ENCODE data around the gene RASGEF1B.

The RASGEF1B gene

DNA sequence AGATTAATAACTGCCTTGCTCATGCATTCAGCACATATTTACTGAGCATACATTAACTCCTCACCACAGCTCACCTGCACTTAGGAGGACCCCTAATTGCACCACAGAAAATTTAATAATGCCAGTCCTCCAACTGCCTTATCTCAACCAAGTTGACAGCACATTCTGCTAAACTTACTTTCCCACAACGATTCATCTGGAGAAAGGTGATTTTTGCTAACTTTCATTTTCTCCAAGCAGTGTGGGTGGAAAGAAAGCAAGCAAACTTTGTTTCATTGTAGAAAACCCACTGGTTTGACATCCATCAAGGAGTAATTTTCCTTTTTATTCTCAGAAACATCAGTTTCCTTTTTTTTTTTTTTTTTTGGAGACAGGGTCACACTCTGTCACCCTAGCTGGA, 49.1 kb downstream of the RASGEF1B start:
- peak; percentile 13 for DNase-seq (ENCODE audit: extremely low spot score)
- POLR2A ChIA-PET, result no interaction called here
- TF ChIP-seq, protein P1, sequence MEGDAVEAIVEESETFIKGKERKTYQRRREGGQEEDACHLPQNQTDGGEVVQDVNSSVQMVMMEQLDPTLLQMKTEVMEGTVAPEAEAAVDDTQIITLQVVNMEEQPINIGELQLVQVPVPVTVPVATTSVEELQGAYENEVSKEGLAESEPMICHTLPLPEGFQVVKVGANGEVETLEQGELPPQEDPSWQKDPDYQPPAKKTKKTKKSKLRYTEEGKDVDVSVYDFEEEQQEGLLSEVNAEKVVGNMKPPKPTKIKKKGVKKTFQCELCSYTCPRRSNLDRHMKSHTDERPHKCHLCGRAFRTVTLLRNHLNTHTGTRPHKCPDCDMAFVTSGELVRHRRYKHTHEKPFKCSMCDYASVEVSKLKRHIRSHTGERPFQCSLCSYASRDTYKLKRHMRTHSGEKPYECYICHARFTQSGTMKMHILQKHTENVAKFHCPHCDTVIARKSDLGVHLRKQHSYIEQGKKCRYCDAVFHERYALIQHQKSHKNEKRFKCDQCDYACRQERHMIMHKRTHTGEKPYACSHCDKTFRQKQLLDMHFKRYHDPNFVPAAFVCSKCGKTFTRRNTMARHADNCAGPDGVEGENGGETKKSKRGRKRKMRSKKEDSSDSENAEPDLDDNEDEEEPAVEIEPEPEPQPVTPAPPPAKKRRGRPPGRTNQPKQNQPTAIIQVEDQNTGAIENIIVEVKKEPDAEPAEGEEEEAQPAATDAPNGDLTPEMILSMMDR (IDR thresholded peaks at IDR 0.05; ENCODE audit: control extremely low read depth, extremely low read depth, low read depth, missing control alignments), result no peak
- CTCF ChIA-PET, result no interaction called here

DNA sequence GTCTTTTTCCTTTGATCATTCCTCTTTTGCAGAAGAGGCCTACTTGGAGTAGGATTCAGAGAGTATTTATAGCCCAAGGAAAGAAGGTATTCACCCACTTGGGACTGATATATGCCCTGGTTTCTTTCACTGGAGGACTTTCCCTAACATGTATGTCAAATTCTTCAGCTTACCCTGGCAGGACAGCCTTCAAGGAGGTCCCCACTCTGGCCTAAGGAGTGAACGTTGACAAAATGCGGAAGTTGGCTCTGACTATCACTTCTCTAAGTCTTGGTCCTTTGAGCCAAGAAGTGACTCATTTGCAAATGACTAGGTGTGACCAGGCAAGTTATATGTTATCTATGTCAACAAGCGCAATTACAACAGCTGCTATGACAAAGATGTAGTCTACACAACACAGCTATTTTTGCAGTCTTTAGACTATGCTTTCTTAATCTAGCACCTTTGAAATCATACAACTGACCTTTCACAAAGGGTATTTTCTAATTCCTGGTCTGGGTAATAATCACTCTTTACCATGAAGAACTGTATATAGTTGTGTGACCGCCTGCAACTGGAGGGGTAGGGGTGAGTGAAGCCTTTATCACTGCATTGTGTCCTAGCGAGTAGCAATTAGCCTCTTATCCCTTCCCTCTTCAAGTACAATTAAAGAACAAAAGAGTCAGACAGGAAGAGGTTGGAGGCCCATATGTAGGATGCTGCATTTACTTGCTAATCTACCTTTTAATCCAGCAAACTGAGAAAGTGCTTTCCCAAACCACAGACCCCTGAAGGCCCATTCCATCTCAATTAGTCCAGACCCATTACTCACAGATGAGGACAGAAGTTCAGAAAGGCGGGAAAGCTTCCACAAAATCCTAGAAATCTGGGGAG, 50.1 kb downstream of the RASGEF1B start:
- TF ChIP-seq, protein P1 (IDR thresholded peaks at IDR 0.05; ENCODE audit: control extremely low read depth, extremely low read depth, low read depth, missing control alignments), result no peak
- POLR2A ChIA-PET, result no interaction called here
- DNase-seq (ENCODE audit: extremely low spot score), result peak; percentile 73
- CTCF ChIA-PET, result interaction anchor here (1.4 to 2.4 kb wide), 2 partner anchors 14 to 46 kb away, joined by 3 to 7 read pairs; no protein-coding TSS in a partner anchor

DNA sequence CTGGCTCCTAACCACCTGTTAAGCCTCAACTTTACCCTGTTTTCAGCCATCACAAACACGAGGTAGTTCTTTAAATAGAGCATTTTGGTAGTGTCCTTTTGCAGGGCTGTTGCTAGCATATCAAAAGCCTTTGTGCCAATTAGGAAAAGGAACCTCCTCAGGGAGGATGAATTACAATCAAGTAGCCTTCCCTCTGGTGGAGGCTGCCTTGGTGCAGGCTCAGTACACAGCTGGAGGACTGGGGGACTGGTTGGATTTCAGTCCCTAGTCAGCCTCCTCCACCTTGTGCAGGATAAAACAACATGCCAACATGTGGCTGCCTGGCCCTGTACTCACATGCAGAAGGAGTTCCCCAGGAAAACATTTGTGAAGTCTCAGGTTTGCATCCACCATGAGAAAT, 53.1 kb downstream of the RASGEF1B start:
- CTCF ChIA-PET, result interaction anchor here (0.9 to 1.4 kb wide), 4 partner anchors 9 to 850 kb away, joined by 4 read pairs; no protein-coding TSS in a partner anchor
- DNase-seq (ENCODE audit: extremely low spot score), result no peak
- TF ChIP-seq, protein P1 (IDR thresholded peaks at IDR 0.05; ENCODE audit: control extremely low read depth, extremely low read depth, low read depth, missing control alignments), result no peak
- POLR2A ChIA-PET, result no interaction called here

DNA sequence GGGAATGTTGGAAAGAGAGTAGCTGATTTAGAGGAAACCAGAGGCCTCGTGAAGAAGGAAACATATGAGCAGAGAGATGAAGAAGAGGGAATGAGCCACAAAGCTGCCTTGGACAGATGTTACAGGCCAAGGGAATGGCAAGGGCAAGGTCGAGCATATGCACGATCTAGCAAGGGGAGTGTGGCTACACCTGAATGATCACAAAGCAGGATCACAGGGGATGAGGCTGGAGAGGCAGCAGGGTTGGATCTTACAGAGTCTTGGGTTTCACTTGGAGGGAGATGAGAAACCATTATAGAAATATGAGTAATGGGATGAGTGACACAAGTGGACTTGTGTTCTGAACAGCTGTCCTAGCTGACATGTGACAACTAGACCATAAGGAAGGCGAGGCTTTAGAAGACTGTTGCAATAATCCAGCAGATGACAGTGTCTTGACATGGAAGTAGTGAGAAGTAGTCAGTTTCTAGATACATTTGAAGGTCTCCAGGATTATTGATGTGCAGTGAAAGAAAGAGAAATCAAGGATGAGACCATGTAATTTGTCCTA, 58.7 kb downstream of the RASGEF1B start:
- ChIA-PET POLR2A (no interaction called here), CTCF (interaction anchor here (1.8 kb wide), 1 partner anchor 14 kb away, joined by 4 read pairs; no protein-coding TSS in a partner anchor)
- TF ChIP-seq, protein P1 (IDR thresholded peaks at IDR 0.05; ENCODE audit: control extremely low read depth, extremely low read depth, low read depth, missing control alignments), result no peak
- no peak for DNase-seq (ENCODE audit: extremely low spot score)

DNA sequence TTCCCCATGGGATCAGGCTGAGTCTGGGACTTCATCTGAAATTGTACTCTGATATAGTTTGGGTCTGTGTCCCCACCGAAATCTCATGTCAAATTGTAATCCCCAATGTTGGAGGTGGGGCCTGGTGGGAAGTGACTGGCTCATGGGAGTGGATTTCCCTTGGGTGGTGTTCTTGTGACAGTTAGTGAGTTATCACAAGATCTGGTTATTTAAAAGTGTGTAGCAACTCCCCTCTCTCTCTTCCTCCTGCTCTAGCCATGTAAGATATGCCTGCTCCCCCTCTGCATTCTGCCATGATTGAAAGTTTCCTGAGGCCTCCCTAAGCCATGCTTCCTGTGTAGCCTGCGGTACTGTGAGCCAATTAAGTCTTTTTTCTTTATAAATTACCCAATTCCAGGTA, 61.0 kb downstream of the RASGEF1B start:
- ChIA-PET POLR2A (no interaction called here), CTCF (no interaction called here)
- TF ChIP-seq, protein P1 (IDR thresholded peaks at IDR 0.05; ENCODE audit: control extremely low read depth, extremely low read depth, low read depth, missing control alignments), result no peak
- DNase-seq (ENCODE audit: extremely low spot score), result no peak

DNA sequence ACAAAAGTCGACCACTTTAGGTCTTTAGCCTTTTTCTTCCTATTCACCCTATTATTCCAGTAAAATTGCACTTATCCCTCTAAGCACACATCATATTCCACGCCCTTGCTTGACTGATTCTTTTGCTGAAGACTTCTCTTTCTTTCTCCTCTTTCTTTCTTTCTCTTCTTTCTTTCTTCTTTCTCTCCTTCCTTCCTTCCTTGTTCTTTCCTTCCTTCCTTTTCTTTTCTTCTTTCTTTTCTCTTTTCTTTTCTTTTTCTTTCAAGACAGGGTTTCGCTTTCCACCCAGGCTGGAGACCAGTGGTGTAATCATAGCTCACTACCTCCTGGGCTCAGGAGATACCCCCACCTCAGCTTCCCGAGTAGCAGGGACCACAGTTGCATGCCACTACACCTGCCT, 61.9 kb downstream of the RASGEF1B start:
- no peak for DNase-seq (ENCODE audit: extremely low spot score)
- TF ChIP-seq, protein P1 (IDR thresholded peaks at IDR 0.05; ENCODE audit: control extremely low read depth, extremely low read depth, low read depth, missing control alignments), result no peak
- POLR2A ChIA-PET, result no interaction called here
- CTCF ChIA-PET, result interaction anchor here (1.5 kb wide), 1 partner anchor 9 kb away, joined by 4 read pairs; no protein-coding TSS in a partner anchor
